Body of pancreas (tissue), 4 donors: ENCODE measurements around the gene TNFRSF25.

ENCODE experiments used
- POLR2A ChIP-seq, 3 donors: fragments of 450-650 bp; IDR thresholded peaks; one replicate each; pipeline ENCODE4 v1.6.1; 2016; ENCODE audit warnings: antibody characterized with exemption in 3 of 3, mild to moderate bottlenecking in 2 of 3
- TF ChIP-seq, protein P1 (sequence below), 7 experiments: fragments of 450-650 bp in 4 of 7; fragments of 200-600 bp in 3 of 7; sonication (generic) in 3 of 7; IDR thresholded peaks; one replicate each; pipeline ENCODE4 v1.5.1; 2016 to 2019; ENCODE audit warnings: antibody characterized with exemption in 7 of 7

DNA sequence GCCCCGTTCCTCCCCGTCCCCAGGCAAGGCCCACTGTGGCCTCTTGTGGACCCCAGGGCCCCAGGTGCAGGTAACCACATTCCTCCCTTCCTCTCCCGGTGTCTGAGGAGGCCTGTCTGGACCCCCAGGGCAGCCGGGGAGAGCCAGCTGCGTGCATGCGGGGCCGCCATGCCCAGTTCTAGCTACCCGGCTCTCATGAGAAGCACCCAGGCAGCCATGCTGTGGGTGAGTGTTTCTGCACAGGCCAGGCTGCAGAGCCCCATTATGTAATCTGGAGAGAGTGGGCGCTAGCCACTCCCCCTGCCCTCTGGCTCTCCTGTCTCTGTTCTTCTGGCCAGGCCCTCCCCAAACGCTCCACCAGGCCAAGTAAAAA is 43.9 kb upstream of the TNFRSF25 start:
- TF ChIP-seq, protein P1, sequence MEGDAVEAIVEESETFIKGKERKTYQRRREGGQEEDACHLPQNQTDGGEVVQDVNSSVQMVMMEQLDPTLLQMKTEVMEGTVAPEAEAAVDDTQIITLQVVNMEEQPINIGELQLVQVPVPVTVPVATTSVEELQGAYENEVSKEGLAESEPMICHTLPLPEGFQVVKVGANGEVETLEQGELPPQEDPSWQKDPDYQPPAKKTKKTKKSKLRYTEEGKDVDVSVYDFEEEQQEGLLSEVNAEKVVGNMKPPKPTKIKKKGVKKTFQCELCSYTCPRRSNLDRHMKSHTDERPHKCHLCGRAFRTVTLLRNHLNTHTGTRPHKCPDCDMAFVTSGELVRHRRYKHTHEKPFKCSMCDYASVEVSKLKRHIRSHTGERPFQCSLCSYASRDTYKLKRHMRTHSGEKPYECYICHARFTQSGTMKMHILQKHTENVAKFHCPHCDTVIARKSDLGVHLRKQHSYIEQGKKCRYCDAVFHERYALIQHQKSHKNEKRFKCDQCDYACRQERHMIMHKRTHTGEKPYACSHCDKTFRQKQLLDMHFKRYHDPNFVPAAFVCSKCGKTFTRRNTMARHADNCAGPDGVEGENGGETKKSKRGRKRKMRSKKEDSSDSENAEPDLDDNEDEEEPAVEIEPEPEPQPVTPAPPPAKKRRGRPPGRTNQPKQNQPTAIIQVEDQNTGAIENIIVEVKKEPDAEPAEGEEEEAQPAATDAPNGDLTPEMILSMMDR (IDR thresholded peaks at IDR 0.05) = no peak
- TF ChIP-seq POLR2A (IDR thresholded peaks at IDR 0.05) = no peak
